ENCODE data around the gene IL16.

IL16 gene

DNA sequence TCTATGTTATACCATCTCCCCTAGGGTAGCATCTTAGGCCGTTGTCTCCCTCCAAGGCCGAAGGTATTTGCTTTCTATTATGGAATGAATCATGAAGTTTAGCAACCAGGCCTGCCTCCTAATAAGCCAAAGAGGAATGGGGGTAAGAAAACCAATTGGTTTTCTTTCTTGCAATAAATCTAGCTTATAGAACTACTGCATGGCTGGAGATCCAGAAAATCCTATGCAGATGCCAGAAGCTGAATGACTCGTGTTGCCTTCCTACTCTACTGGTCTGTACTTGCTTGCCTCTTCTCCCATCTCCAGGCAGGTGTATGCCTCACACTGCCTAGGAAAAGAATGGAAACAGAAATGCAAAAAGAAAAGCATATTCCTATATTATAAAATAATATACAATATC is 31.1 kb upstream of the IL16 start:
- TF ChIP-seq, protein P1, sequence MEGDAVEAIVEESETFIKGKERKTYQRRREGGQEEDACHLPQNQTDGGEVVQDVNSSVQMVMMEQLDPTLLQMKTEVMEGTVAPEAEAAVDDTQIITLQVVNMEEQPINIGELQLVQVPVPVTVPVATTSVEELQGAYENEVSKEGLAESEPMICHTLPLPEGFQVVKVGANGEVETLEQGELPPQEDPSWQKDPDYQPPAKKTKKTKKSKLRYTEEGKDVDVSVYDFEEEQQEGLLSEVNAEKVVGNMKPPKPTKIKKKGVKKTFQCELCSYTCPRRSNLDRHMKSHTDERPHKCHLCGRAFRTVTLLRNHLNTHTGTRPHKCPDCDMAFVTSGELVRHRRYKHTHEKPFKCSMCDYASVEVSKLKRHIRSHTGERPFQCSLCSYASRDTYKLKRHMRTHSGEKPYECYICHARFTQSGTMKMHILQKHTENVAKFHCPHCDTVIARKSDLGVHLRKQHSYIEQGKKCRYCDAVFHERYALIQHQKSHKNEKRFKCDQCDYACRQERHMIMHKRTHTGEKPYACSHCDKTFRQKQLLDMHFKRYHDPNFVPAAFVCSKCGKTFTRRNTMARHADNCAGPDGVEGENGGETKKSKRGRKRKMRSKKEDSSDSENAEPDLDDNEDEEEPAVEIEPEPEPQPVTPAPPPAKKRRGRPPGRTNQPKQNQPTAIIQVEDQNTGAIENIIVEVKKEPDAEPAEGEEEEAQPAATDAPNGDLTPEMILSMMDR (IDR thresholded peaks at IDR 0.05; ENCODE audit: borderline replicate concordance, extremely low read depth, low read length, poor library complexity, severe bottlenecking), result no peak
- no peak for TF ChIP-seq EZH2 (IDR thresholded peaks at IDR 0.05; ENCODE audit: borderline replicate concordance, low read depth, low read length, severe bottlenecking)
- Histone ChIP-seq H3K27ac (ENCODE audit: low read length) (no peak overlapping the region), H3K4me2 (ENCODE audit: insufficient read depth, low read length) (no peak overlapping the region), H3K79me2 (ENCODE audit: insufficient read depth, low read length) (no peaks in the 10 kb centered on the region), H3K36me3 (ENCODE audit: insufficient read depth, low read length) (no peaks in the 10 kb centered on the region), H3K9ac (ENCODE audit: low read depth, low read length) (no peak overlapping the region), H3K9me3 (ENCODE audit: insufficient read depth, low read length, severe bottlenecking) (no peaks in the 10 kb centered on the region), H4K20me1 (ENCODE audit: insufficient read depth, low read length) (no peaks in the 10 kb centered on the region), H2AFZ (ENCODE audit: low read depth, low read length) (no peak overlapping the region), H3K4me1 (ENCODE audit: insufficient read depth, low read length) (peaks cover 7% of the 10 kb centered on the region), H3K27me3 (ENCODE audit: insufficient read depth, low read length, poor library complexity) (no peaks in the 10 kb centered on the region), H3K4me3 (ENCODE audit: low read depth in 1 of 2, low read length in 2 of 2) (no peak overlapping the region)
- ATAC-seq (ENCODE audit: insufficient read depth, low read depth), result no peak
- no peak for DNase-seq

DNA sequence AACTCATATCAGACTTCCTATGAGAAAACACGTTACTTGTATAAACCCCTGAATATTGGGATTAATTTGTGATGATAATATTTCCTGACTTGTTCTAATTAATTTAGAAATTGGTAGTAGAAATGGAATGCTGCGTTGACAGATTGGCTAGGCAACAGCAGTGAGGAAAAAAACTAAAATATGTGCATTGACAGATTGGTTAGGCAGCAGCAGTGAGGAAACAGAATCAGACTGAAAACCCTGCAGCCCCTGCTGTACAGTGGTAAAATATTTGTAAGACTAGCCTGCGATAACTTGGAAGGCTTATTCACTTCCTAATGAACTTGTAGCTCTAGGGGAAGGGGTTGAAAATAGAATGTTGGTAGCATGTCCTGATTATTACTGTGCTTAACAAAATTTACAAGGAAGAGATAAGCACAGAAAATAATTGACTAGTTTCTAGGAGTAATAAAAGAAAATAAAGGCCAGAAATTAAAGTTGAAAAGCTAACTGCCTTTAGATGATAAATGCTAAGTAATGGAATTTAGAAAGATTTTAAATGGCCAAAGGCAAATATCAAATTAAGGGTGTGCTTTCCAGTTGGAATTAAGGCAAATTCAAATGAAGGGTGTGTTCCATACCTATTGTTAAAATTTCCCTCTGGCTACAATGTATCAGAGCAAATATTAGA is 29.9 kb upstream of the IL16 start:
- ATAC-seq (ENCODE audit: insufficient read depth, low read depth), result no peak
- H3K27me3 ChIP-seq (ENCODE audit: insufficient read depth, low read length, poor library complexity), result no peaks in the 10 kb centered on the region
- H3K36me3 ChIP-seq (ENCODE audit: insufficient read depth, low read length), result no peaks in the 10 kb centered on the region
- no peaks in the 10 kb centered on the region for H4K20me1 ChIP-seq (ENCODE audit: insufficient read depth, low read length)
- H3K4me3 ChIP-seq (ENCODE audit: low read depth in 1 of 2, low read length in 2 of 2), result no peak overlapping the region
- no peak overlapping the region for H3K4me2 ChIP-seq (ENCODE audit: insufficient read depth, low read length)
- H3K9ac ChIP-seq (ENCODE audit: low read depth, low read length), result no peak overlapping the region
- no peaks in the 10 kb centered on the region for H3K79me2 ChIP-seq (ENCODE audit: insufficient read depth, low read length)
- DNase-seq, result no peak
- H2AFZ ChIP-seq (ENCODE audit: low read depth, low read length), result no peak overlapping the region
- TF ChIP-seq, protein P1 (IDR thresholded peaks at IDR 0.05; ENCODE audit: borderline replicate concordance, extremely low read depth, low read length, poor library complexity, severe bottlenecking), result no peak
- TF ChIP-seq EZH2 (IDR thresholded peaks at IDR 0.05; ENCODE audit: borderline replicate concordance, low read depth, low read length, severe bottlenecking), result no peak
- H3K27ac ChIP-seq (ENCODE audit: low read length), result no peak overlapping the region
- H3K9me3 ChIP-seq (ENCODE audit: insufficient read depth, low read length, severe bottlenecking), result no peaks in the 10 kb centered on the region
- H3K4me1 ChIP-seq (ENCODE audit: insufficient read depth, low read length), result peaks cover 7% of the 10 kb centered on the region

GRCh38 chr15:81168131-81168526 is 28.6 kb upstream of the IL16 start:
- Histone ChIP-seq H3K36me3 (ENCODE audit: insufficient read depth, low read length) (no peaks in the 10 kb centered on the region), H3K27me3 (ENCODE audit: insufficient read depth, low read length, poor library complexity) (no peaks in the 10 kb centered on the region), H3K9me3 (ENCODE audit: insufficient read depth, low read length, severe bottlenecking) (no peaks in the 10 kb centered on the region), H3K4me3 (ENCODE audit: low read depth in 1 of 2, low read length in 2 of 2) (no peak overlapping the region), H2AFZ (ENCODE audit: low read depth, low read length) (no peak overlapping the region), H3K79me2 (ENCODE audit: insufficient read depth, low read length) (no peaks in the 10 kb centered on the region), H3K27ac (ENCODE audit: low read length) (no peak overlapping the region), H3K4me1 (ENCODE audit: insufficient read depth, low read length) (peaks cover 7% of the 10 kb centered on the region), H3K4me2 (ENCODE audit: insufficient read depth, low read length) (no peak overlapping the region), H4K20me1 (ENCODE audit: insufficient read depth, low read length) (no peaks in the 10 kb centered on the region), H3K9ac (ENCODE audit: low read depth, low read length) (no peak overlapping the region)
- TF ChIP-seq EZH2 (IDR thresholded peaks at IDR 0.05; ENCODE audit: borderline replicate concordance, low read depth, low read length, severe bottlenecking), result no peak
- TF ChIP-seq, protein P1 (IDR thresholded peaks at IDR 0.05; ENCODE audit: borderline replicate concordance, extremely low read depth, low read length, poor library complexity, severe bottlenecking), result no peak
- DNase-seq, result no peak
- no peak for ATAC-seq (ENCODE audit: insufficient read depth, low read depth)

Measured in DND-41 (cell line).